Iris pigment epithelial cell (primary cell): ENCODE measurements around the gene LCE3B.

Experiments used
- DNase-seq: peaks from one replicate; pipeline ENCODE4 v3.0.0-alpha.2; 2011; ENCODE audit warnings: low read depth

Gene LCE3B

DNA sequence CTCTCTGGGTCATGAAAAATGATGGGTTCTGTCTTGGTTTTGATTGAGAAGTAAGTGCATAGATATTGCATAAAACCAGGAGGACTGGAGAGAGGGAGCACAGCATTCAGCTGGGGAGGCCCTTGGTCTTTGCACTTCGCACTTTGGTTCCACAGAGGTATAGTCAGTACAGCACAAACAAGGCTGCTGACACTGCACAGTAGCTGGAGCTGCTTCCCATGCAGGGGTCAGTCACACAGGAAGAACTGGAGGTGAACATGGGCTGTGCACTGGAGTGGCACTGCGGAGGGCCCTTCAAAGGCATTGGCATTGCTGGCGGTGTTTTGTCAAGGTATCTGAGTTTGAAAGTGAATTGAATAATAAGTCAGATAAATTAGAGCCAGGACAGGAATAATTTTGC is 45.0 kb downstream of the LCE3B start:
- DNase-seq, result no peak

- DNase-seq, result no peak
These were observed 49.5 kb downstream of the LCE3B start, which contains the start of gene LCE2D for GRCh38 chr1:152663098-152663497. Gene LCE2D, plus strand, starts transcription at chr1:152663380. Its CDS starts 726 bp downstream, at chr1:152664106.
